Lower leg skin (tissue), 3 donors: ENCODE data around the gene OTX1.

ENCODE experiments used
- CTCF ChIP-seq, 3 donors: fragments of 450-650 bp; IDR thresholded peaks; one replicate each; pipeline ENCODE4 v1.5.1; 2016; ENCODE audit warnings: antibody characterized with exemption in 3 of 3, mild to moderate bottlenecking in 3 of 3, moderate library complexity in 2 of 3
- POLR2A ChIP-seq, 2 donors: fragments of 450-650 bp; IDR thresholded peaks; one replicate each; pipeline ENCODE4 v1.6.1; 2016 to 2017; ENCODE audit warnings: antibody characterized with exemption in 2 of 2, mild to moderate bottlenecking in 1 of 2, moderate library complexity in 1 of 2

GRCh38 chr2:63001576-63001975 lies 49.1 kb upstream of the OTX1 start:
- TF ChIP-seq CTCF (IDR thresholded peaks at IDR 0.05) (no peak), POLR2A (IDR thresholded peaks at IDR 0.05) (no peak)
